ENCODE measurements around the gene TRIOBP.

DNA sequence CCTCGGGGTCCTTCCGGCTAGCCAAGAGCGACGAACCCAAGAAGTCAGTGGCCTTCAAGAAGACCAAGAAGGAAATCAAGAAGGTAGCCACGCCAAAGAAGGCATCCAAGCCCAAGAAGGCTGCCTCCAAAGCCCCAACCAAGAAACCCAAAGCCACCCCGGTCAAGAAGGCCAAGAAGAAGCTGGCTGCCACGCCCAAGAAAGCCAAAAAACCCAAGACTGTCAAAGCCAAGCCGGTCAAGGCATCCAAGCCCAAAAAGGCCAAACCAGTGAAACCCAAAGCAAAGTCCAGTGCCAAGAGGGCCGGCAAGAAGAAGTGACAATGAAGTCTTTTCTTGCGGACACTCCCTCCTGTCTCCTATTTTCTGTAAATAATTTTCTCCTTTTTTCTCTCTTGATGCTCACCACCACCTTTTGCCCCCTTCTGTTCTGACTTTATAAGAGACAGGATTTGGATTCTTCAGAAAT, 109.0 kb downstream of the TRIOBP start:
- TF ChIP-seq POLR2A (IDR thresholded peaks at IDR 0.05) (no peak), POLR2AphosphoS5 (IDR thresholded peaks at IDR 0.05) (no peak)
- TF ChIP-seq, protein P1, sequence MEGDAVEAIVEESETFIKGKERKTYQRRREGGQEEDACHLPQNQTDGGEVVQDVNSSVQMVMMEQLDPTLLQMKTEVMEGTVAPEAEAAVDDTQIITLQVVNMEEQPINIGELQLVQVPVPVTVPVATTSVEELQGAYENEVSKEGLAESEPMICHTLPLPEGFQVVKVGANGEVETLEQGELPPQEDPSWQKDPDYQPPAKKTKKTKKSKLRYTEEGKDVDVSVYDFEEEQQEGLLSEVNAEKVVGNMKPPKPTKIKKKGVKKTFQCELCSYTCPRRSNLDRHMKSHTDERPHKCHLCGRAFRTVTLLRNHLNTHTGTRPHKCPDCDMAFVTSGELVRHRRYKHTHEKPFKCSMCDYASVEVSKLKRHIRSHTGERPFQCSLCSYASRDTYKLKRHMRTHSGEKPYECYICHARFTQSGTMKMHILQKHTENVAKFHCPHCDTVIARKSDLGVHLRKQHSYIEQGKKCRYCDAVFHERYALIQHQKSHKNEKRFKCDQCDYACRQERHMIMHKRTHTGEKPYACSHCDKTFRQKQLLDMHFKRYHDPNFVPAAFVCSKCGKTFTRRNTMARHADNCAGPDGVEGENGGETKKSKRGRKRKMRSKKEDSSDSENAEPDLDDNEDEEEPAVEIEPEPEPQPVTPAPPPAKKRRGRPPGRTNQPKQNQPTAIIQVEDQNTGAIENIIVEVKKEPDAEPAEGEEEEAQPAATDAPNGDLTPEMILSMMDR (IDR thresholded peaks at IDR 0.05), result no peak
